Ovary (tissue), 3 donors: Measurements from ENCODE around the gene DEAF1.

Experiments
- POLR2A ChIP-seq: fragments of 450-650 bp; IDR thresholded peaks from one replicate; pipeline ENCODE4 v1.6.1; 2017; ENCODE audit warnings: antibody characterized with exemption, mild to moderate bottlenecking, moderate library complexity
- TF ChIP-seq, protein P1 (sequence below), 3 donors: fragments of 450-650 bp in 2 of 3; fragments of 200-600 bp in 1 of 3; IDR thresholded peaks; one replicate each; pipeline versions ENCODE4 v1.5.1 to v1.8.0; 2016 to 2022; ENCODE audit warnings: antibody characterized with exemption in 3 of 3, mild to moderate bottlenecking in 1 of 3
- donor health status: DM: no; HTN: no; CAD: no.

DNA sequence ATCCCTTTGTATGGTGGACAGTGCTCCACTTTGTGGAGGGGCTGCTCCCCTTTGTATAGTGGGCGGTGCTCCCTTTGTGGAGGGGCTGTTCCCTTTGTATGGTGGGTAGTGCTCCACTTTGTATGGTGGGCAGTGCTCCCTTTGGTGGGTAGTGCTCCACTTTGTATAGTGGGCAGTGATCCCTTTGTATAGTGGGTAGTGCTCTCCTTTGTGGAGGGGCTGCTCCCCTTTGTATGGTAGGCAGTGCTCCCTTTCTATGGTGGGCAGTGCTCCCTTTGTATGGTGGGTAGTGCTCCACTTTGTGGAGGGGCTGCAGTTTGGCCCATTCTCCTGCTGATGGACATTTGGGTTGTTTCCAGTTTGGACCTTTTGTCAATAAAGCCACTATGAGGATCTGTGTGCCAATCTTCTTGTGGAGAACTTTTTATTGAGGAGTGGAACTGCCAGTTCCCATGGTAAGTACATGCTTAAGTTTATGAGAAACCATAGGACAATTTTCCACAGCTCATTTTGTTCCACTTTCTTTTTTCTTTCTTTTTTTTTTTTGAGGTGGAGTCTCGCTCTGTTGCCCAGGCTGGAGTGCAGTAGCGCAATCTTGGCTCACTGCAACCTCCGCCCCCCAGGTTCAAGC, 47.7 kb upstream of the DEAF1 start:
- TF ChIP-seq, protein P1, sequence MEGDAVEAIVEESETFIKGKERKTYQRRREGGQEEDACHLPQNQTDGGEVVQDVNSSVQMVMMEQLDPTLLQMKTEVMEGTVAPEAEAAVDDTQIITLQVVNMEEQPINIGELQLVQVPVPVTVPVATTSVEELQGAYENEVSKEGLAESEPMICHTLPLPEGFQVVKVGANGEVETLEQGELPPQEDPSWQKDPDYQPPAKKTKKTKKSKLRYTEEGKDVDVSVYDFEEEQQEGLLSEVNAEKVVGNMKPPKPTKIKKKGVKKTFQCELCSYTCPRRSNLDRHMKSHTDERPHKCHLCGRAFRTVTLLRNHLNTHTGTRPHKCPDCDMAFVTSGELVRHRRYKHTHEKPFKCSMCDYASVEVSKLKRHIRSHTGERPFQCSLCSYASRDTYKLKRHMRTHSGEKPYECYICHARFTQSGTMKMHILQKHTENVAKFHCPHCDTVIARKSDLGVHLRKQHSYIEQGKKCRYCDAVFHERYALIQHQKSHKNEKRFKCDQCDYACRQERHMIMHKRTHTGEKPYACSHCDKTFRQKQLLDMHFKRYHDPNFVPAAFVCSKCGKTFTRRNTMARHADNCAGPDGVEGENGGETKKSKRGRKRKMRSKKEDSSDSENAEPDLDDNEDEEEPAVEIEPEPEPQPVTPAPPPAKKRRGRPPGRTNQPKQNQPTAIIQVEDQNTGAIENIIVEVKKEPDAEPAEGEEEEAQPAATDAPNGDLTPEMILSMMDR (IDR thresholded peaks at IDR 0.05) = no peak
- TF ChIP-seq POLR2A = no peak
